HepG2 (cell line): ENCODE data around the gene GP1BA. TPM values are rescaled to one million over a fixed set of nuclear protein-coding genes. Genes with fewer than 3 reads are reported as not detected.
A peak's percentile ranks its signal among the peaks of the same experiment; 100 is the strongest.

Experiments used
- BCL3 ChIP-seq: sonication (generic); formaldehyde crosslinking; IDR thresholded peaks from 2 replicates; pipeline ENCODE4 v1.5.1; 2020; ENCODE audit warnings: mild to moderate bottlenecking, missing genetic modification reagents, moderate library complexity
- GRHL1 ChIP-seq: sonication (generic); formaldehyde crosslinking; conservative IDR thresholded peaks from 2 replicates; pipeline ENCODE4 v1.8.0; 2022; ENCODE audit warnings: missing genetic modification reagents
- HHEX ChIP-seq: IDR thresholded peaks from 2 replicates; pipeline ENCODE4 v1.6.1; 2016; ENCODE audit warnings: control low read depth
- KLF12 ChIP-seq: sonication (generic); formaldehyde crosslinking; IDR thresholded peaks from 2 replicates; pipeline ENCODE4 v1.4.0; 2020; ENCODE audit warnings: missing genetic modification reagents, borderline replicate concordance
- SKI ChIP-seq: fragments of 450-650 bp; IDR thresholded peaks from one replicate; pipeline ENCODE4 v1.6.1; 2018; ENCODE audit warnings: mild to moderate bottlenecking; ENCODE audit not compliant: partially characterized antibody
- SKIL ChIP-seq: sonication (generic); formaldehyde crosslinking; IDR thresholded peaks from 2 replicates; pipeline ENCODE4 v1.8.0; 2022; ENCODE audit warnings: missing genetic modification reagents, mild to moderate bottlenecking, moderate library complexity, borderline replicate concordance
- THAP7 ChIP-seq: sonication (generic); formaldehyde crosslinking; IDR thresholded peaks from 2 replicates; pipeline ENCODE4 v1.8.1; 2023; ENCODE audit warnings: mild to moderate bottlenecking, missing genetic modification reagents
- ZNF124 ChIP-seq: sonication (generic); formaldehyde crosslinking; IDR thresholded peaks from 2 replicates; pipeline ENCODE4 v1.4.0; 2020; ENCODE audit warnings: missing genetic modification reagents
- ZNF333 ChIP-seq: sonication (generic); formaldehyde crosslinking; IDR thresholded peaks from 2 replicates; pipeline ENCODE4 v1.4.0; 2020; ENCODE audit warnings: mild to moderate bottlenecking, missing genetic modification reagents, borderline replicate concordance
- ZNF407 ChIP-seq: sonication (generic); formaldehyde crosslinking; IDR thresholded peaks from one replicate; pipeline ENCODE4 v1.5.1; 2020; ENCODE audit warnings: mild to moderate bottlenecking, missing genetic modification reagents; ENCODE audit errors: not compliant biosample characterization
- ZNF432 ChIP-seq: sonication (generic); formaldehyde crosslinking; IDR thresholded peaks from 2 replicates; pipeline ENCODE4 v1.5.0; 2020; ENCODE audit warnings: missing genetic modification reagents, mild to moderate bottlenecking, borderline replicate concordance
- ZNF576 ChIP-seq: sonication (generic); formaldehyde crosslinking; IDR thresholded peaks from 2 replicates; pipeline ENCODE4 v1.4.0; 2020; ENCODE audit warnings: mild to moderate bottlenecking, missing genetic modification reagents
- polyA plus RNA-seq, 8 experiments: library from polyadenylated mRNA; depleted of rRNA in 3 of 8; stranded (reverse) in 7 of 8; unstranded in 1 of 8; fragments of >200 nt; fragmentation: Illumina TruSeq in 4 of 8; extraction: Trizol in 4 of 8; gene quantifications; 2 replicates each; pipeline versions ENCODE4 v1.2.1 to v1.2.3, GENCODE V29; 2011 to 2016; ENCODE audit warnings: low read depth in 4 of 8, missing spikeins in 1 of 8, mixed read lengths in 1 of 8; ENCODE audit not compliant: insufficient read depth in 1 of 8
- total RNA-seq, 5 experiments: library from RNA; depleted of rRNA; stranded (reverse); fragments of >200 nt; fragmentation: Illumina TruSeq; extraction: Trizol; gene quantifications; 2 replicates each; pipeline ENCODE4 v1.2.3, GENCODE V29; 2016; ENCODE audit warnings: low read depth in 1 of 5

The GP1BA gene
- total and polyA plus RNA-seq, 2 of the 13 experiments (the other 11 are each of a cell fraction or from before 2014, with no cell fraction given): not detected

GRCh38 chr17:4908301-4908700, 23.8 kb upstream of the GP1BA start (continued):
- TF ChIP-seq BCL3 (CRISPR knock-in tag) (no peak), THAP7 (CRISPR knock-in tag) (no peak), KLF12 (CRISPR knock-in tag) (no peak), ZNF432 (CRISPR knock-in tag) (no peak), ZNF576 (no peak), ZNF333 (CRISPR knock-in tag) (no peak), SKIL (no peak), HHEX (CRISPR knock-in tag) (no peak), GRHL1 (no peak), SKI (no peak), ZNF407 (CRISPR knock-in tag) (no peak), ZNF124 (CRISPR knock-in tag) (peak; percentile 85; the same call in 1 of the 2 replicates)
